HuH-7 (cell line): ENCODE results near the gene CARMIL1.
A peak's percentile ranks its signal among the peaks of the same experiment; 100 is the strongest.

Experiments used
- DNase-seq: peaks from one replicate; pipeline ENCODE4 v3.0.0; 2011; ENCODE audit warnings: low spot score

Gene CARMIL1

GRCh38 chr6:25519856-25520255, 240.7 kb downstream of the CARMIL1 start:
- DNase-seq = no peak

- DNase-seq = no peak
Measured at GRCh38 chr6:25524542-25524941, 245.4 kb downstream of the CARMIL1 start.

- DNase-seq = no peak
Measured at GRCh38 chr6:25525078-25525477, 245.9 kb downstream of the CARMIL1 start.

- no peak for DNase-seq
Measured at GRCh38 chr6:25534942-25535631, 255.9 kb downstream of the CARMIL1 start.

GRCh38 chr6:25535632-25536225, 256.6 kb downstream of the CARMIL1 start:
- no peak for DNase-seq

GRCh38 chr6:25536781-25537180, 257.6 kb downstream of the CARMIL1 start:
- DNase-seq = no peak

GRCh38 chr6:25537349-25538018, 258.3 kb downstream of the CARMIL1 start:
- no peak for DNase-seq

GRCh38 chr6:25541228-25541627, 262.1 kb downstream of the CARMIL1 start:
- no peak for DNase-seq

GRCh38 chr6:25542984-25543910, 264.1 kb downstream of the CARMIL1 start:
- DNase-seq = no peak

- no peak for DNase-seq
Measured at GRCh38 chr6:25544833-25545232, 265.7 kb downstream of the CARMIL1 start.

GRCh38 chr6:25547797-25548196, 268.6 kb downstream of the CARMIL1 start:
- no peak for DNase-seq

- no peak for DNase-seq
Measured at GRCh38 chr6:25548451-25548850, 269.3 kb downstream of the CARMIL1 start.

GRCh38 chr6:25550631-25551030, 271.5 kb downstream of the CARMIL1 start:
- DNase-seq = no peak

GRCh38 chr6:25553502-25553901, 274.3 kb downstream of the CARMIL1 start:
- DNase-seq = no peak

- DNase-seq = no peak
Measured at GRCh38 chr6:25555188-25555587, 276.0 kb downstream of the CARMIL1 start.

- DNase-seq = peak; percentile 20
Measured at GRCh38 chr6:25556516-25556915, 277.3 kb downstream of the CARMIL1 start.

- DNase-seq = no peak
Measured at GRCh38 chr6:25558155-25558817, 279.1 kb downstream of the CARMIL1 start.

GRCh38 chr6:25560865-25561264, 281.7 kb downstream of the CARMIL1 start:
- no peak for DNase-seq

GRCh38 chr6:25564943-25565342, 285.8 kb downstream of the CARMIL1 start:
- DNase-seq = no peak

- no peak for DNase-seq
Measured at GRCh38 chr6:25570578-25570977, 291.4 kb downstream of the CARMIL1 start.

- DNase-seq = no peak
Measured at GRCh38 chr6:25576919-25577318, 297.7 kb downstream of the CARMIL1 start.

GRCh38 chr6:25578538-25578937, 299.4 kb downstream of the CARMIL1 start:
- no peak for DNase-seq
